HG03039 (cell line): ENCODE data around the gene LRFN3.
"Not testable (repeated sequence)": the region's sequence is repeated elsewhere in the genome, so short reads cannot be mapped to it uniquely, and the experiment has no call there.

Experiments
- ATAC-seq: cut with Tn5 transposase; IDR thresholded peaks from one replicate; pipeline ENCODE4 v1.9.1; 2021; ENCODE audit warnings: mild to moderate bottlenecking, moderate library complexity; ENCODE audit not compliant: unreplicated experiment

Gene LRFN3

DNA sequence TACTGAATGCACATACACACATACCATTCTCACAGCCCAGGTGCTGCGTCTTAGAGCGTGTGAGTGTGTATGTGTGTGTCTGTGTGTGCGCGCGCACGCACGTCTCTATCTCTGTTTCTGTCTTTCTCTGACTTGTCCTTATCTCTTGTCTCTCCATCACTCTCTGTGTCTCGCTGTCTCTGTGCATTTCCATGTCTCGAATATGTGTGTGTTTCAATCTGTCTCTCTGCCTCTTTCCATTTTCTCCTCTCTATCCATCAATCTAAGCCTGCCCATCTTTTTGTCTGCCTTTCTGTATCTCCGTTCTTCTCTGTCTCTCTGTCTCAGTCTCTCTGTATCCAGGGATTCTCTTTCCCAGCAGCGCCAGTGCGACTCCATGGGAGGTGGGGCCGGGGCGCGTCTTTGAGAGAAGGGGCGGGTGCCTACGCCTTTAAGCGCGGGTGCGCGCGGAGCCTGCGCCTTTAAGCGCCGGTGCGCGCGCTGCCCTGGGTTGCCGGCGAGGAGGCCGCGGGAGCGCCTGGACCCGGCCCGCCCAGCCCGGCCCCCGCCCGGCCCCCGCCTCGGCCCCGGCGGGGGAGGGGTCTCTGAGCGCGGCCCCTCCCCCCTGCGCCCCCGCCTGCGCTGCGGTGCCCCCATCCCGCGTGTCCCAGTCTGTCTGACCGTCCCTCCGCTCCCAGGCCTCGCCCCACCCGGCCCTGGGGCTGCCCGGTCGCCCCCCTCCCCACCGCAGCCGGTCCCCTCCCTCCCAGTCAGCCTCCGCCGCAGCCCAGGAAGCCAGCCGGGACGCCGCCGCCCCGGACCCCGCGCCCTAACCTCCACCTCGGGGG, at the start of gene LRFN3:
TSS of gene LRFN3 (plus strand) at position 464 of the 827 bp plus-strand sequence. CDS start 3,052 bp downstream, outside the sequence.
- ATAC-seq = no peak

- ATAC-seq = no peak
Observed at GRCh38 chr19:35887197-35887596, 49.0 kb upstream of the LRFN3 start.

DNA sequence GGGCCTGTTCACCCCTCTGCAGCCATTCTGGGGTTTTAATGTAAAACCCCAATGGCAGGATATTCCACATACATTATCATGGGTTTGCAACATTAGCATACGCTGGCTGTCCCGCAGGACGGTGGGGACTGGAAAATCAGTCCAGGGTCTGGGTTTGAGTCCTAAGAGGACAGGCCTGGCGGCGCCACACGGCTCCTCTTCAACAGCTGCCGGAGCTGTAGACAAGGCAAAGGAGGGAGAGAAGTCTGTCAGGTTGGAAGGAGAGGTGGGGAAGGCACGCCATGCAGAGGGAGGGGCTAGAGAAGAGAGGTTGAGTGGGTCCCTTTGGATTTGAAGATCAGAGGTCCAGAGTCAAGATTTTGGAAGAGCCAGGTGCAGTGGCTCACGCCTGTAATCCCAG, 47.8 kb upstream of the LRFN3 start:
- ATAC-seq = no peak

DNA sequence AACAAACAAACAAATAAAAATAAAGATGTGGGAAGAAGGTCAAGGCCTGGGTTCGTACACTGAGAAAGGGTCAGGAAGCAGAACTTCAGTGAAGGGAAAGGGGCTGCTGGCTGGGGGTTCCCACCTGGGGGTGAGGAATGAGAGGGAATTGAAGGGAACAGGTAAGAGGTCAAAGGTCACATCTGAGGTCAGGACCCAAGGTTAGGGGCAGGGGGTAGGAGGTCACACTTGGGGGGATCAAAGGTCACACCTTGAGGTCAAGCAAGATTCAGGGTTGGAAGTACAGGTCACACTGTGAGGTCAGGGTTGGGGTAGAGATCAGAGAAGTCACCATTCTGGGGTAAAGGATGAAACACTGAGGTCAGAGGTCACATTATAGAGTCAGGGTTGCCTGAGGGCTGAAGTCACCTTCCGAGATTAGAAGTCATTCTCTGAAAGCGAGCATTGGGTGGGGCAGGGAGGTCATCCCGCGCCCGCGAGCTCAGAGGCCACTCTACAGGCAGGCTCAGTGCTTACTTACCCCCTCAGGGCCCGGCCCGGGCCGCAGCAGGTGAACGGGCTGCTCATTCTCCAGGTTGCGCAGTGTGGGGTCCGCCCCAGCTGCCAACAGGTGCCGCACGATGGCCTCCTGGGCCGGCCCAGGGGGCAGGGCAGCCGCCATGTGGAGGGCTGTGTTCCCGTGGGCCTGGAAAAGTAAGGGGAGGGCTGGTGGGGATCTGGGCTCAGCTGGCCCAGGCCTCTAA, 46.6 kb upstream of the LRFN3 start:
- ATAC-seq = no peak

GRCh38 chr19:35890113-35890650, 46.0 kb upstream of the LRFN3 start:
- ATAC-seq = no peak

DNA sequence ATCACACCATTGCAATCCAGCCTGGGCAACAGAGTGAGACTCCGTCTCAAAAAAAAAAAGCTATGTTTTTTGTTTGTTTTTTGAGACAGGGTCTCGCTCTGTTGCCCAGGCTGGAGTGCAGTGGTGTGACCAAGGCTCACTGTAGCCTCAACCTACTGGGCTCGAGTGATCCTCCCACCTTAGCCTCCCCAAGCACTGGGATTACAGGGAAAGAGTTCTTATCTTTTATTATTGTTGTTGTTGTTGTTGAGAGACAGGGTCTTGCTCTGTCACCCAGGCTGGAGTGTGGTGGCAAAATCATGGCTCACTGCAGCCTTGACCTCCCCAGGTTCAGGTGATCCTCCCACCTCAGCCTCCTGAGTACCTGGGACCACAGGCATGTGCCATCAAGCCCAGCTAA, 44.4 kb upstream of the LRFN3 start:
- ATAC-seq = not testable (repeated sequence)

DNA sequence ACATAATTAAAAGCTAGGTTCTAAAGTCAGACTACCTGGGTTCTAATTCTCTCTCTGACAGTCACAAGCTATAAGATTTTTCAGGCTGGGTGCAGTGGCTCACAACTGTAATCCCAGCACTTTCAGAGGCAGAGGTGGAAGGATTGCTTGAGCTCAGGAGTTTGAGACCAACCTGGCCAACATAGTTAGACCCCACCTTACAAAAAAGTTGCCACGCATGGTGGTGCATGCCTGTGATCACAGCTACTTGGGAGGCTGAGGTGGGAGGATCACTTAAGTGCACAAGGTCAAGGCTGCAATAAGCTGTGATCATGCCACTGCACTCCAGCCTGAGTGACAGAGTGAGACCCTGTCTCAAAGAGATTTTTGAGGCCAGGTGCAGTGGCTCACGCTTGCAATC, 41.8 kb upstream of the LRFN3 start:
- no peak for ATAC-seq

GRCh38 chr19:35895911-35896642, 40.1 kb upstream of the LRFN3 start:
- ATAC-seq = no peak

DNA sequence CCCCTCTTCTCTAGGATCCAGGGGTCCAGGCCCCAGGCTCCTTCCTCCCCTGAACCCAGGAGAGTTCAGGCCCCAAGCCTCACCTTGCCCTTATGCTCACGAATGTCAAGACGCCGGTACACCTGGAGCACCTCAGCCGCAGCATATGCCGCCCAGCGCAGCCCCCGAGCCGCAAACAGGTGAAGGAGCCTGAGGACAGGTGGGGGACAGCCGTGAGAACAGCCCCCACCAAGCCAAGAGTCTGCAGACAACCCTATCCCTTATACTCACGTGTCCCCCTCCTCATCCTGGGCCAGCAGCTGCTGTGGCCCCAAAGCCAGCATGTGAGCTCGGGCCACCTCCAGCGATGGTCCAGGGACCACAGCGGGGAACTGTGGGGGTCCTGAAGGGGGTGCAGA, 39.5 kb upstream of the LRFN3 start:
- no peak for ATAC-seq

- ATAC-seq = no peak
Observed at GRCh38 chr19:35897706-35898451, 38.3 kb upstream of the LRFN3 start.

- ATAC-seq = no peak
Observed at GRCh38 chr19:35898499-35898809, 37.7 kb upstream of the LRFN3 start.

DNA sequence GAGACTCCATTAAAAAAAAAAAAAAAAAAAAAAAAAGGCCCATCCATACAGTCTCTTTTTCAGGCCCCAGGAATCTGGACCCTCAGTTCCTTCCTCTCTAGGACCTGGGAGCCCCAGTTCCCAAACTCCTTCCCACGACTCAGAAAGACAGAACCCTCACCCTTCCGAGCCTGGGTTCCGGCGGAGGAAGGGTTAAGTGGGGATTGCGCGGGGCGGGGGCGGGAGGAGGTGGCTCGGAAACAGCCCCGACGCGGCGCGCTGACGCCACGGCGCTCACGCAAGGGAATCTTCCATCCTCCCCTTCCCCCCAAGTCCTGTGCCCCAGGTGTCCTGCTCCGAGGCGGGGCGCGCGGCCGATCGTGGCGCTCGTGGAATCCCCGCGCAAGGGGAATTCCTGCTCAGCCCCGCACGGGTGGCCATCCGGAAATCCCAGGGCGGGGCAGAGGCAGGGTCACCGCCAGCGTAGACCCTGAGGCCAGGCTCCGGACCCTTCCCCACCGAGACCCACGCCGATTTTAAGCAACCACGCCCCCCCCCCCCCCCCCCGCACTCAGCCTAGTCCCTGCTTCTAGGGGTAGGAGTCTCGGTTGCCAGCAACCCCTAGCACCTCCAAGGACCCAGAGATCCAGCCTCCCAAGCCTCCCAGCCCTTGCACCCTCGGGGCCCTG, 36.5 kb upstream of the LRFN3 start:
- peak; percentile 35 for ATAC-seq

GRCh38 chr19:35901055-35901644, 35.0 kb upstream of the LRFN3 start:
- no peak for ATAC-seq

DNA sequence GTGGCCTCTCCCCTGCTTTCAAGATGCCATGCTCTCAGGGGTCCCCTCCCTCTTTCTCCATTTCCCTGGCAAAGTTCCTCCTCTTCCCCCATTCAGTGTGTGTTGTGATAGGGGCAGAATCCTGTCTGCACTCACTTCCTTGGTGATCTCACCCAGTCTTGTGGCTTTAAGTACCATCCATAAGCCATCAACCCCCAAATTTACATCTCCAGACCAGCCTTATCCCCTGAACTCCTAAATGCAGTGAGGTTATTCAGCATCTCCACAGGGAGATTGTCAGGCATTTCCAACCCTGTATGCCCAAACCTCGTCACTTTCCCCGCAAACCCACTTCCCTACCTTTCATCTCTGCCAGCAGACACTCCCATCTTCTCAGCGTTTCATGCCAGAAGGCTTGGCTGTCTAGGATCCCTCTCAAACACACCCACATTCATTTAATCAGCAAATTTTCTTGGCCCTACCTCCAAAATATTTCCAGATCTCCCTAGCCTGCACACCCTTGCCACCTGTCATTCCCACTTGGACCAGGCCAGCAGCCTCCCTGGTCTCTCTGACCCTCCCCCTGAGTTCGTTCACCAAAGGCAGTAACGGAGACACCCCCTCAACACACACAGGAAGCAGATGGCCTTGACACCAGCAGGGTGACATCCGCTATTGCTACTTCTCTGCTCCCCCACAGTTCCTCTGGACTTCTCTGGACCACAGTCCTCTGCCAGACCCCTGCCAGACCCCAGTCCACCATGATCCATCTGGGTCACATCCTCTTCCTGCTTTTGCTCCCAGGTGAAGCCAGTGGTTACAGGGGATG, 34.1 kb upstream of the LRFN3 start, which contains the start of gene HCST:
TSS of gene HCST (plus strand) at position 676 of the 808 bp plus-strand sequence. CDS start at position 741, 65 bp downstream.
- no peak for ATAC-seq

DNA sequence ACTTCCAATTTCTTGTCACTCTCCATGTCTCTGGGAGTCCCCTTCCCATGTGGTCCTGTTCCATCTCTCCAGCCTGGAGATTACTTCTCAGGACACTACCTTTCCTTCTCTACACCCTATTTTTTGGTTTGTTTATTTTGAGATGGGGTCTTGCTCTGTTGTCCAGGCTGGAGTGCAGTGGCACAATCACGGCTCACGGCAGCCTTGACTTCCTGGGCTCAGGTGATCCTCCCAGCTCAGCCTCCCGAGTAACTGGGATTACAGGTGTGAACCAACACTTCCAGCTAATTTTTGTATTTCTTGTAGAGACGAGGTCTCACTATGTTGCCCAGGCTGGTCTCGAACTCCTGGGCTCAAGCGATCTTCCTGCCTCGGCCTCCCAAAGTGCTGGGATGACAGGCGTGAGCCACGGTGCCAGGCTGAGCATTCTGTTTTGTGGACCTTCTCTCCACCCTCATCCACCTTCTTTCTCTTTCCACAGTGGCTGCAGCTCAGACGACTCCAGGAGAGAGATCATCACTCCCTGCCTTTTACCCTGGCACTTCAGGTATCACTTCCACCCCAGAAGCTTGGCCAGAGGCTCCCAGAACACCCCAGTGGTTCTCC, 33.2 kb upstream of the LRFN3 start:
- ATAC-seq = no peak

DNA sequence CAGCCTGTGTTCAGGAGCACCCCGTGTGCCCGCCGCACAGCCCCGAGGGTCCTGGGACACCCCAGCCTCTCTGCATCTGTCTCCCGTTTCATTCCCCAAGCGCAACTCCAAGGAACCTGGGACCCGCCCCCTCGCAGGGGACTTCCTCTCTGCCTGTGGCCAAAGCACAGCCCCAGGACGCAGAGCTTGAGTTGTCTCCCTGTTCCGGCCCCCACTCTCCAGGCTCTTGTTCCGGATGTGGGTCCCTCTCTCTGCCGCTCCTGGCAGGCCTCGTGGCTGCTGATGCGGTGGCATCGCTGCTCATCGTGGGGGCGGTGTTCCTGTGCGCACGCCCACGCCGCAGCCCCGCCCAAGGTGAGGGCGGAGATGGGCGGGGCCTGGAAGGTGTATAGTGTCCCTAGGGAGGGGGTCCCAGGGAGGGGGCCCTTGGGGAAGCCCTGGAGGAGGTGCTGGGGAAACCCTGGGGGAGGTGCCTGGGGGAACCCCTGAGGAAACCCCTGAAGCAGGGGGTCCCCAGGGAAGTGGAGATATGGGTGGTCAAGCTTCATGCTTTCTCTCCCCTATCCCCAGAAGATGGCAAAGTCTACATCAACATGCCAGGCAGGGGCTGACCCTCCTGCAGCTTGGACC, 32.5 kb upstream of the LRFN3 start:
- ATAC-seq = peak; percentile 39

- no peak for ATAC-seq
Observed at GRCh38 chr19:35904311-35905068, 31.7 kb upstream of the LRFN3 start.
